Stimulated activated CD4-positive, alpha-beta T cell treated with anti-CD3 and anti-CD28 coated beads, Interleukin-12 subunit alpha, Interleukin-12 subunit beta, amount 100 ng/mL, for 4 hours (primary cell): ENCODE measurements around the gene FRMD4B.

Experiments used
- DNase-seq: peaks from one replicate; pipeline ENCODE4 v3.0.0-alpha.2; 2020

Gene FRMD4B

GRCh38 chr3:69200384-69201068 is 185.4 kb downstream of the FRMD4B start:
- peak; percentile 50 for DNase-seq

- DNase-seq, result no peak
These were observed 185.9 kb downstream of the FRMD4B start for GRCh38 chr3:69199942-69200341.

GRCh38 chr3:69197922-69198530 is 187.9 kb downstream of the FRMD4B start:
- peak; percentile 65 for DNase-seq

- DNase-seq, result no peak
These were observed 188.4 kb downstream of the FRMD4B start for GRCh38 chr3:69197455-69197854.

- no peak for DNase-seq
These were observed 189.0 kb downstream of the FRMD4B start for GRCh38 chr3:69196876-69197275.

GRCh38 chr3:69194431-69195165 is 191.3 kb downstream of the FRMD4B start:
- no peak for DNase-seq

GRCh38 chr3:69193749-69194148 is 192.1 kb downstream of the FRMD4B start:
- DNase-seq, result no peak

GRCh38 chr3:69191516-69191915 is 194.4 kb downstream of the FRMD4B start:
- no peak for DNase-seq

- DNase-seq, result no peak
These were observed 196.4 kb downstream of the FRMD4B start for GRCh38 chr3:69189487-69189886.

- DNase-seq, result no peak
These were observed 199.3 kb downstream of the FRMD4B start for GRCh38 chr3:69186575-69187093.

GRCh38 chr3:69182588-69183316 is 203.1 kb downstream of the FRMD4B start:
- DNase-seq, result no peak

GRCh38 chr3:69181592-69182211 is 204.2 kb downstream of the FRMD4B start:
- no peak for DNase-seq

- DNase-seq, result no peak
These were observed 204.9 kb downstream of the FRMD4B start for GRCh38 chr3:69180869-69181591.

- no peak for DNase-seq
These were observed 206.0 kb downstream of the FRMD4B start for GRCh38 chr3:69179740-69180372.

GRCh38 chr3:69178838-69179739 is 206.8 kb downstream of the FRMD4B start:
- no peak for DNase-seq

- DNase-seq, result no peak
These were observed 207.8 kb downstream of the FRMD4B start for GRCh38 chr3:69178082-69178481.

- no peak for DNase-seq
These were observed 210.8 kb downstream of the FRMD4B start for GRCh38 chr3:69174871-69175737.

- DNase-seq, result no peak
These were observed 211.4 kb downstream of the FRMD4B start for GRCh38 chr3:69174445-69174844.

- DNase-seq, result no peak
These were observed 213.8 kb downstream of the FRMD4B start for GRCh38 chr3:69172058-69172457.
